Measurements from ENCODE around the gene GRIN3B. TPM values are rescaled to one million over a fixed set of nuclear protein-coding genes. Genes with fewer than 3 reads are reported as not detected.
A peak's percentile ranks its signal among the peaks of the same experiment; 100 is the strongest.

The GRIN3B gene
- total and polyA plus RNA-seq, 5 donors from 2014 or later = not detected

DNA sequence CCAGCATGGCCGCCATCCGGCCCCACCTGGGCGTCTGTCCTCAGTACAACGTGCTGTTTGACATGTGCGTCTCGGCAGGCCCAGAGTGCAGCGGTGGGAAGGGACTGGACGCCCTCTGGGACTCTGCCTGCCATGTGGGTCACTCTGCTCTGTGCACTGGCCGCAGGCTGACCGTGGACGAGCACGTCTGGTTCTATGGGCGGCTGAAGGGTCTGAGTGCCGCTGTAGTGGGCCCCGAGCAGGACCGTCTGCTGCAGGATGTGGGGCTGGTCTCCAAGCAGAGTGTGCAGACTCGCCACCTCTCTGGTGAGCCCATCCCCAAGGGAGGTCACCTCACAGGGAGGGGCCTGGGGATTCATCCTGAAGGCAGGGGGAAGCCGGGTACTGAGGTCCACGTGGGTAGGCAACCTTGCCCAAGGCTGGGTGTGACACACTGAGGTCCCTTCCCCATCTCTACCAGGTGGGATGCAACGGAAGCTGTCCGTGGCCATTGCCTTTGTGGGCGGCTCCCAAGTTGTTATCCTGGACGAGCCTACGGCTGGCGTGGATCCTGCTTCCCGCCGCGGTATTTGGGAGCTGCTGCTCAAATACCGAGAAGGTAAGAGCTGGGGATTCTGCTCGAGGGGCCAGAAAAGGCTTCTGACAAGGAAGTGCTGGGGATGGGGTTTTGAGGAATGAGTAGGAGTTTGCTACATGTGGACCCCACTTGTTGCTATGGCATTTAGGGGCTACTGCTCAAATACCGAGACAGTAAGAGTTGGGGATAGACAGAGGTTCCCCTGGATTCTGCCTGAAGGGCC lies 51.0 kb downstream of the GRIN3B start:
- no peaks in the 10 kb centered on the region for H3K9me3 ChIP-seq (ENCODE audit: control insufficient read depth in 2 of 2, low read length in 2 of 2)
- DNase-seq (no peak), ATAC-seq (ENCODE audit: low read depth in 2 of 2) (no peak)
- peaks cover 0 to 12% (median 2%) of the 10 kb centered on the region in 4 donors for H3K4me1 Mint-ChIP-seq
- peaks cover 6% of the 10 kb centered on the region for H3K4me1 ChIP-seq (ENCODE audit: control insufficient read depth, insufficient read depth, low read length, poor library complexity, severe bottlenecking)
- H3K36me3 Mint-ChIP-seq = peaks cover under 1% of the 10 kb centered on the region
- H3K4me3 Mint-ChIP-seq = no peak overlapping the region
- no peaks in the 10 kb centered on the region for H3K27me3 ChIP-seq (ENCODE audit: control insufficient read depth, insufficient read depth, low read length)
- H3K9me3 Mint-ChIP-seq = no peaks in the 10 kb centered on the region
- H3K27ac ChIP-seq (ENCODE audit: insufficient read depth, low read length, poor library complexity, severe bottlenecking) = no peak overlapping the region
- H3K36me3 ChIP-seq (ENCODE audit: control insufficient read depth, insufficient read depth, low read length) = no peaks in the 10 kb centered on the region
- no peak overlapping the region for H3K4me3 ChIP-seq (ENCODE audit: low read depth, low read length)
- H3K27ac Mint-ChIP-seq = peak overlapping the region in 1 of 3 donors; percentile 54
- no peaks in the 10 kb centered on the region for H3K27me3 Mint-ChIP-seq

DNA sequence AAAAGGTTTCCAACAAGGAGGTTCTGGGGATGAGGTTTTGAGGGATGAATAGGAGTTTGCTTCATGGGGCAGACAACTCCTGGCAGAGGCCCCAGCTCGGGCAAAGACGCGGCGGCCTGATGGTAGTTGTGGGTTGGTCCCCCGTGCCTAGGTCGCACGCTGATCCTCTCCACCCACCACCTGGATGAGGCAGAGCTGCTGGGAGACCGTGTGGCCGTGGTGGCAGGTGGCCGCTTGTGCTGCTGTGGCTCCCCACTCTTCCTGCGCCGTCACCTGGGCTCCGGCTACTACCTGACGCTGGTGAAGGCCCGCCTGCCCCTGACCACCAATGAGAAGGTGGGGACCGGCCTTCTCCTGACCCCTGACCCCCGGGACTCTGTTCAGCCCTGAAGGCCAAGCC lies 51.6 kb downstream of the GRIN3B start:
- Mint-ChIP-seq H3K27me3 (no peaks in the 10 kb centered on the region), H3K36me3 (peaks cover 7% of the 10 kb centered on the region), H3K4me1 (peaks cover 0 to 16% (median 4%) of the 10 kb centered on the region in 4 donors), H3K9me3 (no peaks in the 10 kb centered on the region), H3K4me3 (no peak overlapping the region), H3K27ac (peak overlapping the region in 1 of 3 donors; percentile 54)
- DNase-seq = no peak
- no peak for ATAC-seq (ENCODE audit: low read depth in 2 of 2)
- Histone ChIP-seq H3K9me3 (ENCODE audit: control insufficient read depth in 2 of 2, low read length in 2 of 2) (no peaks in the 10 kb centered on the region), H3K36me3 (ENCODE audit: control insufficient read depth, insufficient read depth, low read length) (no peaks in the 10 kb centered on the region), H3K27me3 (ENCODE audit: control insufficient read depth, insufficient read depth, low read length) (no peaks in the 10 kb centered on the region), H3K4me1 (ENCODE audit: control insufficient read depth, insufficient read depth, low read length, poor library complexity, severe bottlenecking) (peaks cover 6% of the 10 kb centered on the region), H3K27ac (ENCODE audit: insufficient read depth, low read length, poor library complexity, severe bottlenecking) (no peak overlapping the region), H3K4me3 (ENCODE audit: low read depth, low read length) (no peak overlapping the region)

DNA sequence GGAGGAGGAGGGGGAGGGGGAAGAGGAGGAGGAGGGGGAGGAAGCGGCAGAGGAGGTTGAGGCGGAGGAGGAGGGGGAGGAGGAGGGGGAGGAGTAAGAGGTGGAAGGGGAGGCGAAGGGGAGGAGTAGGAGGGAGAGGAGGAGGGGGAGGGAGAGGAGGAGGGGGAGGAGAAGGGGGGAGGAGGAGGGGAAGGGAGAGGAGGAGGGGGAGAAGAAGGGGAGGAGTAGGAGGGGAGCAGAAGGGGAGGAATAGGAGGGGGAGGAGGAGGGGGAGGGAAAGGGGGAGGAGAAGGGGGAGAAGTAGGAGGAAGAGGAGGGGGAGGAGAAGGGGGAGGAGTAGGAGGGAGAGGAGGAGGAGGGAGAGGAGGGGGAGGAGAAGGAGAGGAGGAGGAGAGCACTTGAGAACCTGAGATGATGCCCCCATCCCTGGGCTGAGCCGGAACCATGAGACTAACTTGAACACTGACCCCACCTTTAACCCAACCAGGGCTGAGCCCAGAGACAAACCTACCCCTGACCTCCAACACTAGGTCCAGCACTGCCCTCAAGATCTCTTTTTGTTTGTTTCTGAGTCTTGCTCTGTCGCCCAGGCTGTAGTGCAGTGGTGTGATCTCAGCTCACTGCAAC lies 52.2 kb downstream of the GRIN3B start:
- Histone ChIP-seq H3K27me3 (ENCODE audit: control insufficient read depth, insufficient read depth, low read length) (no peaks in the 10 kb centered on the region), H3K9me3 (ENCODE audit: control insufficient read depth in 2 of 2, low read length in 2 of 2) (no peaks in the 10 kb centered on the region), H3K4me3 (ENCODE audit: low read depth, low read length) (no peak overlapping the region), H3K4me1 (ENCODE audit: control insufficient read depth, insufficient read depth, low read length, poor library complexity, severe bottlenecking) (peaks cover 4% of the 10 kb centered on the region), H3K36me3 (ENCODE audit: control insufficient read depth, insufficient read depth, low read length) (no peaks in the 10 kb centered on the region), H3K27ac (ENCODE audit: insufficient read depth, low read length, poor library complexity, severe bottlenecking) (no peak overlapping the region)
- DNase-seq (no peak), ATAC-seq (ENCODE audit: low read depth in 2 of 2) (no peak)
- no peaks in the 10 kb centered on the region for H3K27me3 Mint-ChIP-seq
- peak overlapping the region in 1 of 3 donors; percentile 87 for H3K27ac Mint-ChIP-seq
- peaks cover 4 to 23% (median 9%) of the 10 kb centered on the region in 4 donors for H3K4me1 Mint-ChIP-seq
- H3K9me3 Mint-ChIP-seq = peaks cover 0 to 2% (median 0%) of the 10 kb centered on the region in 7 donors
- no peak overlapping the region for H3K4me3 Mint-ChIP-seq
- H3K36me3 Mint-ChIP-seq = peaks cover 13% of the 10 kb centered on the region

DNA sequence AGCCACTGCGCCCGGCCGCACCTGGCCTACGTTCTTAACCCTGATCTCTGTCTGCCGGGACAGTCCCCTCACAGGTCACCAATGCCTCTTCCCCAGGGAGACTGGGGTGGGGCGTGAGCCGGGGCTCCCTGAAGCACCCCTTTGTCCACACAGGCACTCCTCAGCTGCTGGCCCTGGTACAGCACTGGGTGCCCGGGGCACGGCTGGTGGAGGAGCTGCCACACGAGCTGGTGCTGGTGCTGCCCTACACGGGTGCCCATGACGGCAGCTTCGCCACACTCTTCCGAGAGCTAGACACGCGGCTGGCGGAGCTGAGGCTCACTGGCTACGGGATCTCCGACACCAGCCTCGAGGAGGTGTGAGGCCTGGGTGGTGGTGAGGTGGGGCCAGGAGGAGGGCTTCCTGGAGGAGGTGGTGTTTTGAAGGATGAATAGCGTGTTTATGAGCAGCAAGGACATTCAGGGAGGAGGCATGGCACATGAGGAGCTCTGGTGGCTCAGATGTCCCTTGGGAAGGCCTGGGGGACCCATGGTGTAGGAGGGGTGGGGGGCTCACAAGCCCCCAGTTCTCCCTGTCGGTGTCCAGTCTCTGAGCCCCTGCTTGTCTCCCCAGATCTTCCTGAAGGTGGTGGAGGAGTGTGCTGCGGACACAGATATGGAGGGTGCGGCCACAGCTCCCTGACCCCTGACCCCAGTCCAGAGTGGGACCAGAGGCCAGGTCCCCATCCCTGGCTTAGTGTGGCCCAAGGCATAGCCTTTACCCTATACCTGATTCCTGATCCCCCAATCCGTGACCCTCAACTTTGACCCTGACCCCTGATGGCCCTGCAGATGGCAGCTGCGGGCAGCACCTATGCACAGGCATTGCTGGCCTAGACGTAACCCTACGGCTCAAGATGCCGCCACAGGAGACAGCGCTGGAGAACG lies 53.2 kb downstream of the GRIN3B start:
- Histone ChIP-seq H3K36me3 (ENCODE audit: control insufficient read depth, insufficient read depth, low read length) (no peaks in the 10 kb centered on the region), H3K27ac (ENCODE audit: insufficient read depth, low read length, poor library complexity, severe bottlenecking) (no peak overlapping the region), H3K4me1 (ENCODE audit: control insufficient read depth, insufficient read depth, low read length, poor library complexity, severe bottlenecking) (peaks cover 12% of the 10 kb centered on the region), H3K9me3 (ENCODE audit: control insufficient read depth in 2 of 2, low read length in 2 of 2) (no peaks in the 10 kb centered on the region), H3K4me3 (ENCODE audit: low read depth, low read length) (no peak overlapping the region), H3K27me3 (ENCODE audit: control insufficient read depth, insufficient read depth, low read length) (no peaks in the 10 kb centered on the region)
- Mint-ChIP-seq H3K4me3 (no peak overlapping the region), H3K27me3 (no peaks in the 10 kb centered on the region), H3K36me3 (peaks cover 15% of the 10 kb centered on the region), H3K4me1 (peaks cover 5 to 32% (median 18%) of the 10 kb centered on the region in 4 donors), H3K27ac (peak overlapping the region in 1 of 3 donors; percentile 87), H3K9me3 (peaks cover 0 to 3% (median 0%) of the 10 kb centered on the region in 7 donors)
- DNase-seq (no peak), ATAC-seq (ENCODE audit: low read depth in 2 of 2) (no peak)

GRCh38 chr19:1054102-1055027 lies 54.1 kb downstream of the GRIN3B start:
- peaks cover 5 to 34% (median 19%) of the 10 kb centered on the region in 4 donors for H3K4me1 Mint-ChIP-seq
- DNase-seq (no peak), ATAC-seq (ENCODE audit: low read depth in 2 of 2) (no peak)
- peak overlapping the region in 1 of 3 donors; percentile 77 for H3K27ac Mint-ChIP-seq
- H3K27me3 Mint-ChIP-seq = no peaks in the 10 kb centered on the region
- H3K27me3 ChIP-seq (ENCODE audit: control insufficient read depth, insufficient read depth, low read length) = no peaks in the 10 kb centered on the region
- peaks cover 0 to 3% (median 0%) of the 10 kb centered on the region in 7 donors for H3K9me3 Mint-ChIP-seq
- no peaks in the 10 kb centered on the region for H3K9me3 ChIP-seq (ENCODE audit: control insufficient read depth in 2 of 2, low read length in 2 of 2)
- H3K4me3 ChIP-seq (ENCODE audit: low read depth, low read length) = no peak overlapping the region
- peaks cover 2% of the 10 kb centered on the region for H3K36me3 ChIP-seq (ENCODE audit: control insufficient read depth, insufficient read depth, low read length)
- no peak overlapping the region for H3K4me3 Mint-ChIP-seq
- H3K27ac ChIP-seq (ENCODE audit: insufficient read depth, low read length, poor library complexity, severe bottlenecking) = no peak overlapping the region
- H3K36me3 Mint-ChIP-seq = peaks cover 15% of the 10 kb centered on the region
- peaks cover 12% of the 10 kb centered on the region for H3K4me1 ChIP-seq (ENCODE audit: control insufficient read depth, insufficient read depth, low read length, poor library complexity, severe bottlenecking)

- DNase-seq (no peak), ATAC-seq (ENCODE audit: low read depth in 2 of 2) (no peak)
- Mint-ChIP-seq H3K4me1 (peaks cover 5 to 34% (median 19%) of the 10 kb centered on the region in 4 donors), H3K36me3 (peaks cover 15% of the 10 kb centered on the region), H3K27me3 (no peaks in the 10 kb centered on the region), H3K9me3 (peaks cover 0 to 3% (median 0%) of the 10 kb centered on the region in 7 donors), H3K27ac (no peak overlapping the region), H3K4me3 (no peak overlapping the region)
- Histone ChIP-seq H3K27me3 (ENCODE audit: control insufficient read depth, insufficient read depth, low read length) (no peaks in the 10 kb centered on the region), H3K4me3 (ENCODE audit: low read depth, low read length) (no peak overlapping the region), H3K4me1 (ENCODE audit: control insufficient read depth, insufficient read depth, low read length, poor library complexity, severe bottlenecking) (peaks cover 12% of the 10 kb centered on the region), H3K27ac (ENCODE audit: insufficient read depth, low read length, poor library complexity, severe bottlenecking) (no peak overlapping the region), H3K9me3 (ENCODE audit: control insufficient read depth in 2 of 2, low read length in 2 of 2) (no peaks in the 10 kb centered on the region), H3K36me3 (ENCODE audit: control insufficient read depth, insufficient read depth, low read length) (peaks cover 2% of the 10 kb centered on the region)
Observed at GRCh38 chr19:1055028-1055425, 54.8 kb downstream of the GRIN3B start.
